Mesodermal cell (in vitro differentiated cells): ENCODE measurements around the gene MAP1A.

Experiments used
- H3K27ac ChIP-seq: 2 replicates; pipeline ENCODE4 v1.7.0; 2013; ENCODE audit warnings: mild to moderate bottlenecking, low read depth, low read length, moderate library complexity; ENCODE audit not compliant: severe bottlenecking
- H3K36me3 ChIP-seq: 2 replicates; pipeline ENCODE4 v1.7.1; 2013; ENCODE audit warnings: mild to moderate bottlenecking, low read length, moderate library complexity; ENCODE audit not compliant: control insufficient read depth, insufficient read depth
- H3K4me1 ChIP-seq: one replicate; pipeline ENCODE4 v1.7.1; 2013; ENCODE audit warnings: mild to moderate bottlenecking, low read length; ENCODE audit not compliant: insufficient read depth, control insufficient read depth, poor library complexity, severe bottlenecking
- H3K4me3 ChIP-seq: 2 replicates; pipeline ENCODE4 v1.7.0; 2013; ENCODE audit warnings: low read length, control low read depth, mild to moderate bottlenecking; ENCODE audit not compliant: insufficient read depth, poor library complexity, severe bottlenecking; ENCODE audit errors: extremely low read depth
- H3K9me3 ChIP-seq: 2 replicates; pipeline ENCODE4 v1.7.1; 2013; ENCODE audit warnings: mild to moderate bottlenecking, low read length, moderate library complexity; ENCODE audit not compliant: control insufficient read depth
- WGBS, 2 experiments: methylation state at CpG; one replicate each; pipeline ENCODE4 v1.1.5; 2013; ENCODE audit warnings: missing lambda C conversion rate in 2 of 2; ENCODE audit not compliant: insufficient coverage in 2 of 2; 5-methylcytosine and 5-hydroxymethylcytosine counted together

Gene MAP1A

GRCh38 chr15:43511012-43511885 lies 6.2 kb upstream of the MAP1A start:
- Histone ChIP-seq H3K27ac (peak overlapping the region; percentile 7), H3K4me3 (peak overlapping the region; percentile 54), H3K4me1 (peaks cover 6% of the 10 kb centered on the region), H3K9me3 (no peaks in the 10 kb centered on the region), H3K36me3 (no peaks in the 10 kb centered on the region)
- WGBS, 2 experiments = 8 to 11% methylated on average over 35 to 36 of the region's 39 CpGs

- Histone ChIP-seq H3K9me3 (no peaks in the 10 kb centered on the region), H3K36me3 (no peaks in the 10 kb centered on the region), H3K4me3 (no peak overlapping the region), H3K4me1 (peaks cover 18% of the 10 kb centered on the region), H3K27ac (no peak overlapping the region)
- no CpG with 5 or more reads among the region's 1 CpG for WGBS, 2 experiments
Measured at GRCh38 chr15:43513550-43513949, 3.9 kb upstream of the MAP1A start.

DNA sequence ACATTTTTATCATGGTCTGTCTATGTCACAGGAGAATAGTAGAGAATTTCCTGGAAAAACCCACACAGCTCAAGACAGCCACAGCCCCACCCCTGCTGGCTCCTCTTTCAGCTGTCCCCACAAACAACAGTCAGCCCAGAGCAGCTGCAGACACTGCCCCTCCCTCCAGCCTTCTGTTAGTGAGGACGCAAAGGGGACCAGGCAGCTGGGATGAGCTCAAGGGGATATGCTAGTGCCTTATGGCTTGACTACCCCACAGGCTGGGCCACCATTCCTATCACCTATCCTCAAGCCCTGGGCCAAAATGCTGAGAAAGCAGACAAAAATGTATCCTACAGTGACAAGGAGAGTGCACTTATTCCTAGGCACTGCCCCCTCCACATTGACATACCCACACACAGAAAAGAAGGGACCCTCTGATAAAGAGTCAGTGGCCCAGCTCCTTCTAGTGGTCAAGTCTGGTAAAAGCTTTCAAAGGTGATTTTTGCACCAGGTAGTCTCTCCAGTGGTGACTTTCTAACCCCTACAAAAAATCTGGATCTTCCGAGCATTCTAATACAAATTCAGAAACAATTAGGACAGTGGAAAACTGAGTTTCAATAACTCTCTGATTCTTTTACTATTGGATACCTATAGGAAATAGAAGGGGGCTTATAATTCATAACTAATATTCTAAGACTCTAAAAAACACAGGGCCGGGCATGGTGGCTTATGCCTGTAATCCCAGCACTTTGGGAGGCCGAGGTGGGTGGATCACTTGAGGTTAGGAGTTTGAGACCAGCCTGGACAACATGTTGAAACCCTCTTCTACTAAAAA lies 3.0 kb upstream of the MAP1A start:
- Histone ChIP-seq H3K36me3 (no peaks in the 10 kb centered on the region), H3K27ac (no peak overlapping the region), H3K4me3 (no peak overlapping the region), H3K9me3 (no peaks in the 10 kb centered on the region), H3K4me1 (peaks cover 25% of the 10 kb centered on the region)
- no CpG with 5 or more reads among the region's 4 CpGs for WGBS, 2 experiments

GRCh38 chr15:43515741-43516140 lies 1.7 kb upstream of the MAP1A start:
- Histone ChIP-seq H3K36me3 (peaks cover 6% of the 10 kb centered on the region), H3K27ac (no peak overlapping the region), H3K9me3 (no peaks in the 10 kb centered on the region), H3K4me3 (no peak overlapping the region), H3K4me1 (peaks cover 25% of the 10 kb centered on the region)
- WGBS, 2 experiments = 0% methylated on average over 1 of the region's 2 CpGs; no CpG with 5 or more reads in 1 of the 2 experiments

DNA sequence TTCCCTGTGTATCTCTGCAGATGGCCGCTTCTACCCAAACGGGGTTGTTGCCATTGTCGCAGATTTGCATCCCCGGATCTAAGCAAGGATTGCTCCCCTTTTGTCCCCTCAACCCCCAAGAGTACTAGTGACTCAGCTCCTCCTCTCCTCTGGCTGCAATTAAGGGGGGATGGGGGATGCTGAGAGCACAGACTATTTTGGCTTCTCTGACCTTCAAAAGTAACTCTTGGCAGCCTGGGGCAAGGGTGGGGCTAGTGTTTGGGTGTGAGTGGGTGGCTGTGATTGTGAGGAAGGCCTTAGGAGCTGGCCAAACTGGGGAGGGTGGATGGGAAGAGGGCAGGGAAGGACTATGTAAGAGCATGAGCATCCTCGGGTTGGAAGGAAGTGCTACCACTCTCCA lies 1.2 kb upstream of the MAP1A start:
- 48 to 90% methylated on average over 2 to 3 of the region's 5 CpGs for WGBS, 2 experiments
- Histone ChIP-seq H3K4me3 (peak overlapping the region; percentile 62), H3K36me3 (peaks cover 10% of the 10 kb centered on the region), H3K4me1 (peaks cover 25% of the 10 kb centered on the region), H3K27ac (peak overlapping the region; percentile 89), H3K9me3 (no peaks in the 10 kb centered on the region)

DNA sequence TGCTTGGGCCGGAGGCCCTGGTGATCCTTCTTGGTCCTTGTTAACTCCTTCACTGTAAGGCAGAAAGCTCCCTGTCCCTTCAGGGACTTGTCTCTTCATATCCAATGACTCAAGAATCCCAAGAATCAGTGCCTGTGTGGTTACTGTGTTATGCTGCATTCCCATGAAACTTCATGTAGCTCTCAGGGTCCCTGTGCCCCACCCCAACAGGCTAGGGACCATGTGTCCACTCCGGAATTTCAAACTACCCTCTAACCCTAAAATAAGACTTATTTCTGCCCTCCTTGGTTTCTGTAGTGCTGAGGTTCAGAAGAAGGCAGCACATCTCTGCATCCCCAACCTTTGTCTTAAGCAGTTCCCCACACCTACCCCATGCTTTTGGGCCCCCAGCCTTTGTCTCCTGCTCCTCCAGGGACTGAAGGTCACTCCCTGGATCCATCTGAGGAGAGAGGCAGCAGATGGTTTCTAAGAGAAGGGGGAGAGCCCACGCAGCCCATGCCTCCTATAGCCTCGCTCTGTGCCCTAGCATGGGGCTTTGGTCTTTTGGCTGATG lies 531 bp upstream of the MAP1A start:
- Histone ChIP-seq H3K9me3 (no peaks in the 10 kb centered on the region), H3K4me1 (peaks cover 25% of the 10 kb centered on the region), H3K4me3 (peak overlapping the region; percentile 62), H3K36me3 (peaks cover 17% of the 10 kb centered on the region), H3K27ac (peak overlapping the region; percentile 89)
- 23 to 43% methylated on average over 1 to 2 of the region's 4 CpGs for WGBS, 2 experiments

GRCh38 chr15:43518197-43518761 lies 871 bp downstream of the MAP1A start:
- Histone ChIP-seq H3K4me3 (peak overlapping the region; percentile 62), H3K36me3 (peaks cover 31% of the 10 kb centered on the region), H3K27ac (peak overlapping the region; percentile 69), H3K9me3 (no peaks in the 10 kb centered on the region), H3K4me1 (peaks cover 25% of the 10 kb centered on the region)
- 0% methylated on average over 3 to 8 of the region's 18 CpGs for WGBS, 2 experiments

DNA sequence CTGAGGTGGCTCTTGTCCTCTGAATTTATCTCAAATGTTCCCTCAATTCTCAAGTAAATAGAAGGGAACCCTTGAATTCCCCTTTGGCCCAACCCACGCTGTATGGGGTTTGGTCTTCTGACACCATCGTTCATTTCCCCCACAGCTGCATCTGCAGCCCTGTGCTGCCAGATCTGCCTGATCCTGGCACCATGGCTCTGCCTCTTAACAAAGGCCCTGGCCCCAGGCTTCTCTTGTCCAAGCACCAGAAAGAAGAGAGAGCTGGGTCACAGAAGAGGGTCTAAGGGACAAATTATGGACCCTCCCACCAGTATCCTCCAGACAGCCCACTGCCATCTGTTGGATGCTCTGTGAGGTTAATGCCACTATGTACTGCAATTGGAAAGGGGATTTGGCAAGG lies 1.8 kb downstream of the MAP1A start:
- Histone ChIP-seq H3K4me1 (peaks cover 22% of the 10 kb centered on the region), H3K27ac (no peak overlapping the region), H3K36me3 (peaks cover 41% of the 10 kb centered on the region), H3K4me3 (peak overlapping the region; percentile 62), H3K9me3 (no peaks in the 10 kb centered on the region)
- WGBS, 2 experiments = 75 to 83% methylated on average over 2 of the region's 2 CpGs

DNA sequence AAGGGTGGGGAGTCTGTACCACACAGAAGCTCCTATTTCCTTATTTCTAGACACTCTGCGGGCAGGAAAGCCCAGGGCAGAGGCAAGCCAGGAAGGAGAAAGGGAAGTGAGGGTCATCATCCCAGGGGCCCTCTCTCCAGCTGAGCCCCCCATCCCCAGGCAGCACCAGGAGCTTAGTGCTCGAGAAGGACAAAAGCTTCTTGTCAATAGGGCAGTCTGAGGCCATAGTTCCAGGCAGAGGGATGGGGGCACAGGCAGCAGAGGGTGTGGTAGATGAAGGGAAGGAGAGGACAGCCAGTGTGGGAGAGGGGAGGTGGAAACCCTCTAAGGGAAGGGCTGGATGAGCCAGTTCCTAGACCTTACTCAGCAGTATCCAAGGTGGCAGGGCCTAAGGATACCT lies 2.7 kb downstream of the MAP1A start:
- H3K36me3 ChIP-seq = peaks cover 50% of the 10 kb centered on the region
- no peak overlapping the region for H3K27ac ChIP-seq
- H3K4me3 ChIP-seq = no peak overlapping the region
- H3K4me1 ChIP-seq = peaks cover 22% of the 10 kb centered on the region
- H3K9me3 ChIP-seq = no peaks in the 10 kb centered on the region
- WGBS, 2 experiments = 50% methylated on average over 1 of the region's 2 CpGs; no CpG with 5 or more reads in 1 of the 2 experiments

- Histone ChIP-seq H3K4me1 (peaks cover 17% of the 10 kb centered on the region), H3K9me3 (no peaks in the 10 kb centered on the region), H3K36me3 (peaks cover 59% of the 10 kb centered on the region), H3K4me3 (no peak overlapping the region), H3K27ac (no peak overlapping the region)
- WGBS, 2 experiments = 96 to 97% methylated on average over 11 of the region's 11 CpGs
Measured at GRCh38 chr15:43521419-43521818, 4.0 kb downstream of the MAP1A start.
